HG03571 (cell line): ENCODE data around the gene FAM174A.
"Not testable (repeated sequence)": the region's sequence is repeated elsewhere in the genome, so short reads cannot be mapped to it uniquely, and the experiment has no call there.

ENCODE experiments used
- ATAC-seq: cut with Tn5 transposase; IDR thresholded peaks from one replicate; pipeline ENCODE4 v1.9.1; 2021; ENCODE audit not compliant: unreplicated experiment

Gene FAM174A

GRCh38 chr5:100575815-100576214 lies 40.6 kb downstream of the FAM174A start:
- no peak for ATAC-seq

DNA sequence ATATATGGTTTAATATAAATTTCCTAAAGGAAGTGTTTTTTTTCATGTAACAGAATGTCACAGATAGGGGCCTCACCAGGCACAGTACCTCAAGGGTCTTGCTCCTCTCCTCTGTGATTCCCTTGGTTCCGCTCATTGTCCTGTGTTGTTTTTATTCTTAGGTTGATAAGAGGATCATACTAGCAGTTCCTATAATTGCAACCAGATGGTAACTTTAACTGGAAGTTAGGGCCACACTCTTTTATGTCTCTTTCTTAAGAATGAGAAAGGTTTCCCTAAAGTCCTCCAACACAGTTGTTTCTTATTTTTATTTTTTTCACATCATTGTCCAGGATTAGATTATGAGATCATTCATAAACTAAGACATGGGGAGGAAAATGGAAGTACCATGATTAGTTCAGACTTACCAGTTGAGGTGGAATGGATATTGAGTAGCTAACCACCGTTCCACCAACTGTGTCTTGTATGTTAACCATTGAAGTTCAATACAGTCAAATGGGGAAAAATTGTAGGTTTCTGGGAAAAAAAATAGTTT lies 41.1 kb downstream of the FAM174A start:
- ATAC-seq: no peak

GRCh38 chr5:100577506-100577905 lies 42.3 kb downstream of the FAM174A start:
- ATAC-seq: no peak

DNA sequence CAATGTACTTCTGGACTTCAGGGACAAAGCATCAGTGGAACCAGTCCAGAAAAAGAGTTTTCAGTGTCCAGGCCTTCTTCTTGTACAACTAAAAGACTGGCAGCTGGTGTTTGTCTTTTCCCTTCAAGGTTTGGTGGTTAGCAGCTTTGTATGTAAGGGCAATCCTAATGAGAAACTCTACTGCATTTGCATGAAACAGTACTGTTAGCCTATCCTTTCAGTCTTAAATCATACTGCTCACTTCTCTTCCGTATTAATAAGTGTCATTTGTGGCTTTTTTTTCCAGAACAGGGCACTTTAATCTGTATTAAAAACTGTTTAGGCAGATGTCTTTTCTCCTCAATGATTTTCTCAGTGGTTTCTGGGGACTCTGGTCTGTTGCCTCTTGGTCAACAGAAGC lies 48.9 kb downstream of the FAM174A start:
- peak; percentile 97 for ATAC-seq

DNA sequence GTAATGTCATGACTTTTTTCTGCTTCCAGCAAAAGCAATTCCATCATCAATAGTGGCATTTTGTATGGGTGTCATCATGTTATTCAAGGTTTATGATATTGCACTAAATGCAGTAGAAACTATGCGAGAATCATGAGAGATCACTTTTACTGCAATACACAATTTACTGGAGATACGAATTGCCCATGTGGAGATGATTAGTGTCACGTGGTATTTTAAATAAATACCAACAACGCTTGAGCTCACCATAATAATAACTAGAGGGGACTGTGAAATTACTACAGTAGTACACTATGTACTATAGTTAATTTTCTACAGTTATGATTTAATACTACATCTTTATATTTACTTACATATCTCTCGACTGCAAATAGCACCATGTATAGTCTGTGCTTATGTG lies 49.7 kb downstream of the FAM174A start:
- ATAC-seq: no peak

GRCh38 chr5:100590867-100591266 lies 55.7 kb downstream of the FAM174A start:
- no peak for ATAC-seq

DNA sequence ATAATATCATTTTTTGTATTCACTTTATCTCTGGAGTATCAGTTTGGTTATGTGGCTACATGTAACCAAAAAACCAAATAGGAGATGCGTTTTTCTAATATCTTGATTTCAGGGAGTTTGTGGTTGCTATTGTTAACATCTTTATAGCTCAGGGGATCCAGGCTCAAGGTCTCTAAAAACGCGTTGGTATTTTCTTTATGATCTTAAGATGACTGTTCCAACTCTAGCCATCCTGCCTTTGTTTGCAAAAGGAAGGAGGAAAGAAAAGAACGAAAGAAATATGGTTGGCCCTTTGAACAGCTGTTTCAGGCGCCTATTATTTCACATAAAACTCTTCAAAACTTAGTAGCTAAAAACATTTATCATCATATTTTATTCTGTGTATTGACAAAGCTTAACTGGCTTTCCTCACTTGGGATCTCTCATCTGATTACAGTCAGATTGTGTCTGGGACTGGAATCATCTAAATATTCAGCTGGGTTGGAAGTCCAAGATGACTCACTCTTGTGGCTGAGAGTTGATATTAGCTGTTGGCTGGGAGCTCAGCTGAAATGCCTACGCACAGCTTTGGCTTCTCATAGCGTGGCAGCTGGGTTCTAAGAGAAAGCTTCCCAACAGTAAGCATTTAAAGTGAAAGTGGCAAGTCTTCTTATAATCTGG lies 60.1 kb downstream of the FAM174A start:
- no peak for ATAC-seq

DNA sequence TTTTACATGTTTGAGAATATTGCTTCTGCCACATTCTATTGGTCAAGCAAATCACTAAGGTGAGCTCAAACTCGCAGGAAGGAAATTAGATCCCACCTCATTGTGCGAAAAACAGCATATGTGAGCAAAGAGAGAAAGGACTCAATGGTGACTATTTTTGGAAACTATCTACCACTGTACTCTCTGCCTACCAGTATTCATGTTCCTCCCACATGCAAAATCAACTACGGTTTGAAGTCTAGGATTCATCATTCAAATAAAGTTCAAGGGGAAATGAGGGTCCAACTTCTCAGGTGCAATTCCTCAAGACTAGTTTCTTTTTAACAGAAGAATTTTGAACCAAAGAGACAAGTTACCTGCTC lies 60.6 kb downstream of the FAM174A start:
- ATAC-seq: no peak

DNA sequence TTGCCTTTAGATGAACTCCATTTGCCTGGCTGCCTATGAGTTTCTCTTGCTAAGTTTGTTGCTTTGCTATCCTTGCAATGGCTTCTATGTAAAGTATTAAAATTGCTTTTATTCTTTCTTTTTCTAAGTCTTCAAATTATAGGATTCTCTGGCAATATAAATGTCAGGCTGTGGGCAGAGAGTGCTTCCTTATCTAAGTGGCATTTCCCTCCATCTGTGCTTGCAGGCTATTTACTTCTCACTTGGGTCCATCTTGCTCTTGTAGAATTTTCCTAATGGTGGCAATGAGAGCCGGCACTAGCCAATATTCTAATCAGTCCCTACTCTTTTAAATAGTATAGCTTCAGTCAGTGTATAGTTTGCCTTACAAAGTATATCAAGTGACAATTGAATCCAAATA lies 63.3 kb downstream of the FAM174A start:
- no peak for ATAC-seq

GRCh38 chr5:100600298-100600994 lies 65.3 kb downstream of the FAM174A start:
- no peak for ATAC-seq

DNA sequence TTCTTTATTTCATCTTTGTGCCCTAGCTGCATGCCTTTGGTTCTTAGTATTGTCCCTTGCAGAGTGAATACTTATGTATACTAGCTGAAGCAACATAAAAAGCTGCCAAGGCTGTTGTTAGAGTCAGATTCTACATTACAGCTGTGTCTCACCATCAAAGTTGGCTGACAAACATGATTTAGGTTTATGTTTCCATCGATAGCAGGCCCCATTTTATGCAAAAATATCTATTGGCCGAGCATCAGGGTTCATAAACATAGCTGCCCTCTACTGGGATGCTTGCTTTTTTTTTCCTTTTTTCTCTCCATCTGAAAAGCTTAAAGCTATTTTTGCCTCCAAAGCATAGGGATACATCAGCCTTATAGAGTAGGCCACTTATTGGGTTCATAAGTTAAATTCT lies 68.0 kb downstream of the FAM174A start:
- ATAC-seq: no peak

DNA sequence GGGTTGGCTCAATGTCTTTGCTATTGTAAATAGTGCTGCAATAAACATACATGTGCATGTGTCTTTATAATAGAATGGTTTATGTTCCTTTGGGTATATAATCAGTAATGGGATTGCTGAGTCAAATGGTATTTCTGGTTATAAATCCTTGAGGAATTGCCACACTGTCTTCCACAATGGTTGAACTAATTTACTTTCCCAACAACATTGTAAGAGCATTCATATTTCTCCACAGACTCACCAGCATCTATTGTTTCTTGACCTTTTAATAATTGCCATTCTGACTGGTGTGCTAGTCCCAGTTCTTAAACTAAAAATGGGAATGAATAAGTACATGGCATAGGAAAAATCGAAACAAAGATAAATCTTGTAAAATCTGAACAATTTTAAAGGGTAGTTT lies 68.8 kb downstream of the FAM174A start:
- not testable (repeated sequence) for ATAC-seq

DNA sequence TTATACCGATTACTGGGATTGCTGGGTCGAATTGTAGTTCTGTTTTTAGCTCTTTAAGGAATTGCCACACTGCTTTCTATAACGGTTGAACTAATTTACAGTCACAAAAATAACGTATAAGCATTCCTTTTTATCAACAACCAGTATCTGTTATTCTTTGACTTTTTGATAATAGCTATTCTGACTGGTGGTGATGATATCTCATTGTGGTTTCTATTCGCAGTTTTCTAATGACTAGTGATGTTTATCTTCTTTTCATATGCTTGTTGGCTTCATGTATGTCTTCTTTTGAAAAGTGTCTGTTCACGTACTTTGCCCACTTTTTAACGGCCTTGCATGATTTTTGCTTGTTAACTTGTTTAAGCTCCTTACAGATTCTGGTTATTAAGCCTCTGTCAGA lies 74.4 kb downstream of the FAM174A start:
- no peak for ATAC-seq

DNA sequence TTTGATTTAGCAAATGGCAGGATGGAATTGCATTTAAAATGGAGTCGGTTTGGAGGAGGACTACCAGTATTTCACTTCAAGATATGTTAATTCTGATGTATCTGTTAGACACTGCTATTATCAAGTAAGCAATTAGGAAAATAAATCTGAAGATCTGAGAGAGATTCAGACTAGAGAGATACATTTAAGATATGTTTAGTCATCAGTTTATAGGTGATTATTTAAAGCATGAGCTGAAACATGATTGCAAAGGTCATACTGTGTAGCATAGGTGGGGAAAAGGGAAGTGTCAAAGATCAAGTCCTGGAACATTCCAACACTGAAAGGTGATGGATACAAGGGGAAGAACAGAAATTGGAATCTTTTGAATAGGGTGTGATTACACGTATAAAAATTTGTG lies 79.1 kb downstream of the FAM174A start:
- ATAC-seq: no peak

- no peak for ATAC-seq
Measured at GRCh38 chr5:100615362-100615761, 80.2 kb downstream of the FAM174A start.

GRCh38 chr5:100616291-100616690 lies 81.1 kb downstream of the FAM174A start:
- ATAC-seq: no peak

DNA sequence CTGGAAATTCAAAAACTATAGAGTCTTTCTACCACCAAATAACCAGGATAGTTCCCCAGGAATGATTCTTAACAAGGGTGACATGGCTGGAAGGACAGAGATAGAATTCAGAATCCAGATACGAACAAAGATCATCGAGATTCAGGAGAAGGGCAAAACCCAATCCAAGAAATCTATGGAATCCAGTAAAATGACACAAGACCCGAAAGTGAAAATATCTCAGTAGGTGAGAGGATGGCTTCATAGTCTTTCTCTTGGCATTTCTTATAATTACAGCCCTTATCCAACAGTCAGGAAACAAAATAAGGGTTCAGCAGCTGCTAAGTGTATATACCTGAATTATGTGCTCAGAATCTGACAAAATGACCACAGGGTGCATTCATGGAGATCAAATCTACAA lies 81.8 kb downstream of the FAM174A start:
- ATAC-seq: no peak

GRCh38 chr5:100623719-100624118 lies 88.5 kb downstream of the FAM174A start:
- no peak for ATAC-seq

GRCh38 chr5:100634937-100635534 lies 99.9 kb downstream of the FAM174A start:
- no peak for ATAC-seq
